GM12878 (cell line): ENCODE measurements around the gene POLR3E. TPM values are rescaled to one million over a fixed set of nuclear protein-coding genes. Genes with fewer than 3 reads are reported as not detected.

Experiments
- ATAC-seq: fragments of 200-7000 bp; cut with Tn5 transposase; 3 replicates; pipeline ENCODE4 v1.9.1; 2020; ENCODE audit warnings: mild to moderate bottlenecking, moderate library complexity
- Bru-seq: library from RNA; stranded (reverse); fragments of 400-500 nt; gene quantifications from one replicate; lab custom pipeline; 2021; lab: Mats Ljungman, UMichigan
- BruChase-seq, 2 experiments: library from RNA; stranded (reverse); fragments of 400-500 nt; gene quantifications; one replicate each; lab custom pipeline; 2021; lab: Mats Ljungman, UMichigan
- BruUV-seq: library from RNA; stranded (reverse); fragments of 400-500 nt; replicated peaks from 2 replicates; lab custom pipeline; 2021; lab: Mats Ljungman, UMichigan
- CTCF ChIA-PET: fragments of 300-600 bp; sonication (Branson Sonifier 250); formaldehyde crosslinking; extraction: SDS; loops from one replicate; lab custom pipeline; 2021; ENCODE audit warnings: inconsistent platforms; lab: Yijun Ruan, JAX
- POLR2A ChIA-PET: fragments of 350-600 bp; formaldehyde crosslinking; extraction: SDS; loops from one replicate; lab custom pipeline; 2021; ENCODE audit warnings: inconsistent platforms; lab: Charles Lee
- RAD21 ChIA-PET: fragments of 300-600 bp; sonication (Branson Sonifier 250); formaldehyde crosslinking; loops from one replicate; lab custom pipeline; 2023; ENCODE audit warnings: antibody characterized with exemption; ENCODE audit not compliant: unreplicated experiment; lab: Charles Lee
- SMC1A ChIA-PET: fragments of 300-600 bp; sonication (Branson Sonifier 250); formaldehyde crosslinking; loops from one replicate; lab custom pipeline; 2023; ENCODE audit not compliant: unreplicated experiment, uncharacterized antibody; lab: Charles Lee
- DNase-seq: peaks from one replicate; pipeline ENCODE4 v3.0.0-alpha.2; 2011; ENCODE audit warnings: low read depth, low spot score
- FAIRE-seq: peaks from 3 replicates; lab custom pipeline; 2011; peaks lifted over from hg19 to GRCh38; lab: Jason Lieb, UNC
- H2AFZ ChIP-seq: 2 replicates; pipeline ENCODE4 v1.6.0; 2011; ENCODE audit warnings: low read depth, low read length, control low read depth; ENCODE audit not compliant: control insufficient read depth
- H3K27ac ChIP-seq: 2 replicates; pipeline ENCODE4 v1.5.1; 2011; ENCODE audit warnings: control low read depth; ENCODE audit not compliant: control insufficient read depth, insufficient read depth
- H3K27me3 ChIP-seq, 2 experiments: replicated peaks in 1 of 2; 2 replicates each; pipeline versions ENCODE4 v1.6.0 to v1.6.1; 2011; ENCODE audit warnings: low read length in 1 of 2; ENCODE audit not compliant: control insufficient read depth in 2 of 2, insufficient read depth in 2 of 2
- H3K36me3 ChIP-seq, 2 experiments: 2 replicates each; pipeline ENCODE4 v1.5.1; 2011; ENCODE audit warnings: low read length in 1 of 2; ENCODE audit not compliant: control insufficient read depth in 2 of 2, insufficient read depth in 2 of 2
- H3K4me1 ChIP-seq: 2 replicates; pipeline ENCODE4 v1.6.1; 2011; ENCODE audit warnings: mild to moderate bottlenecking, low read length, moderate library complexity, mixed read lengths; ENCODE audit not compliant: control insufficient read depth, insufficient read depth
- H3K4me2 ChIP-seq: 2 replicates; pipeline ENCODE4 v1.6.0; 2011; ENCODE audit warnings: control low read depth; ENCODE audit not compliant: control insufficient read depth, insufficient read depth
- H3K4me3 ChIP-seq: fragments of 200-600 bp; sonication (generic); 2 replicates; pipeline ENCODE4 v1.5.1; 2016
- H3K79me2 ChIP-seq: 2 replicates; pipeline ENCODE4 v1.6.0; 2011; ENCODE audit warnings: low read length; ENCODE audit not compliant: control insufficient read depth, insufficient read depth
- H3K9ac ChIP-seq: 2 replicates; pipeline ENCODE4 v1.8.0; 2011; ENCODE audit warnings: low read length, control low read depth, mixed read lengths; ENCODE audit not compliant: control insufficient read depth, insufficient read depth
- H3K9me3 ChIP-seq: replicated peaks from 3 replicates; pipeline ENCODE4 v1.5.1; 2011; ENCODE audit warnings: mild to moderate bottlenecking, low read length; ENCODE audit not compliant: control insufficient read depth, insufficient read depth
- H4K20me1 ChIP-seq: 2 replicates; pipeline ENCODE4 v1.6.0; 2011; ENCODE audit not compliant: control insufficient read depth, insufficient read depth
- ATF7 ChIP-seq: fragments of 450-650 bp; IDR thresholded peaks from 2 replicates; pipeline ENCODE4 v1.6.1; 2016; ENCODE audit warnings: low read depth, mild to moderate bottlenecking
- CREB1 ChIP-seq: IDR thresholded peaks from 2 replicates; pipeline ENCODE4 v1.6.1; 2012; ENCODE audit warnings: low read depth, mild to moderate bottlenecking, inconsistent platforms
- FOS ChIP-seq: IDR thresholded peaks from 3 replicates; pipeline ENCODE4 v1.6.1; 2011; ENCODE audit warnings: borderline replicate concordance; ENCODE audit not compliant: insufficient read length; ENCODE audit errors: extremely low read depth
- HDAC2 ChIP-seq: fragments of 200-600 bp; sonication (generic); IDR thresholded peaks from 2 replicates; pipeline ENCODE4 v1.6.1; 2017
- IRF4 ChIP-seq: IDR thresholded peaks from 2 replicates; pipeline ENCODE4 v1.6.1; 2011; ENCODE audit warnings: low read depth, low read length
- RB1 ChIP-seq: fragments of 450-650 bp; formaldehyde crosslinking; IDR thresholded peaks from 2 replicates; pipeline ENCODE4 v1.6.1; 2017; ENCODE audit warnings: mild to moderate bottlenecking, borderline replicate concordance
- RCOR1 ChIP-seq: conservative IDR thresholded peaks from 2 replicates; pipeline ENCODE4 v1.6.1; 2012; ENCODE audit warnings: low read depth, low read length, improper control_type of control experiment
- SPI1 ChIP-seq: IDR thresholded peaks from 2 replicates; pipeline ENCODE4 v1.6.1; 2011; ENCODE audit warnings: low read depth, mild to moderate bottlenecking, low read length, moderate library complexity, borderline replicate concordance; ENCODE audit not compliant: insufficient read depth
- TBL1XR1 ChIP-seq: IDR thresholded peaks from 2 replicates; pipeline ENCODE4 v1.6.1; 2012; ENCODE audit warnings: low read depth, low read length, improper control_type of control experiment
- ZNF217 ChIP-seq: fragments of 450-650 bp; IDR thresholded peaks from 2 replicates; pipeline ENCODE4 v1.6.1; 2017; ENCODE audit warnings: antibody characterized with exemption, mild to moderate bottlenecking
- ZNF384 ChIP-seq: IDR thresholded peaks from 2 replicates; pipeline ENCODE4 v1.6.1; 2012; ENCODE audit warnings: low read depth, mild to moderate bottlenecking, low read length, improper control_type of control experiment, borderline replicate concordance
- ZSCAN29 ChIP-seq: fragments of 450-650 bp; IDR thresholded peaks from 2 replicates; pipeline ENCODE4 v1.6.1; 2017; ENCODE audit warnings: mild to moderate bottlenecking, moderate library complexity
- WGBS: methylation state at CpG from one replicate; pipeline ENCODE4 v1.1.6; 2016; ENCODE audit warnings: low lambda C conversion rate; ENCODE audit not compliant: insufficient replicate concordance, insufficient coverage; ENCODE audit errors: missing lambda C conversion rate; 5-methylcytosine and 5-hydroxymethylcytosine counted together
- in situ Hi-C: fragments of 300-500 bp; cut with MboI; formaldehyde crosslinking; loops from 9 replicates; pipeline ENCODE4 v1.14.3; 2018; ENCODE audit warnings: mixed read lengths
- intact Hi-C: fragments of 100-400 bp; cut with micrococcal nuclease; formaldehyde crosslinking; loops from one replicate; pipeline ENCODE4 v1.14.2; 2022; ENCODE audit not compliant: unreplicated experiment
- long read RNA-seq, 2 experiments: library from polyadenylated mRNA; unstranded; transcript quantifications; one replicate each; pipeline ENCODE4 v2.0.0, GENCODE V29; 2019 to 2020
- polyA minus RNA-seq, 3 experiments: library from RNA; depleted of rRNA, polyadenylated mRNA; stranded (reverse); fragments of >200 nt; gene quantifications; 2 replicates each; pipeline ENCODE4 v1.2.3, GENCODE V29; 2011
- polyA plus RNA-seq, 11 experiments: library from polyadenylated mRNA; depleted of rRNA in 4 of 11; unstranded in 6 of 11; stranded (reverse) in 5 of 11; fragments of >200 nt; fragmentation: Nextera tagmentation in 4 of 11; fragmentation: Illumina TruSeq in 1 of 11; extraction: Ambion mirVana in 4 of 11; extraction: Trizol in 1 of 11; gene quantifications; 1 replicate in 1 of 11; 2 replicates in 10 of 11; pipeline versions ENCODE4 v1.2.1 to v1.2.3, GENCODE V29; 2011 to 2016; ENCODE audit warnings: inconsistent platforms in 2 of 11, missing spikeins in 2 of 11, low read depth in 1 of 11
- total RNA-seq, 4 experiments: library from RNA; depleted of rRNA in 3 of 4; stranded (reverse); fragments of >200 nt in 3 of 4; fragmentation: Illumina TruSeq in 1 of 4; extraction: Trizol in 1 of 4; gene quantifications; 2 replicates each; pipeline versions ENCODE4 v1.2.1 to v1.2.3, GENCODE V29; 2013 to 2021
- TF ChIP-seq, protein P1 (sequence below): fragments of 450-650 bp; IDR thresholded peaks from 2 replicates; pipeline ENCODE4 v1.6.1; 2016; ENCODE audit warnings: mild to moderate bottlenecking
- TF ChIP-seq, protein P2 (sequence below): fragments of 450-650 bp; IDR thresholded peaks from 2 replicates; pipeline ENCODE4 v1.6.1; 2018; ENCODE audit warnings: mild to moderate bottlenecking, low read depth, moderate library complexity; ENCODE audit not compliant: partially characterized antibody

The POLR3E gene
- 132 and 140 TPM in 2 replicates for total RNA-seq (2013; cell fraction: nucleolus; rRNA removed)
- total RNA-seq (2014; rRNA removed): 34.6 and 36.8 TPM in 2 replicates
- 39.1 and 41.0 TPM in 2 replicates for total RNA-seq (2014; rRNA removed; fragmentation: Illumina TruSeq; extraction: Trizol)
- total RNA-seq (2021): 52.0 and 54.0 TPM in 2 replicates
- polyA plus RNA-seq (2011; ENCODE audit: low read depth): 11.1 TPM
- polyA plus RNA-seq (2011; rRNA removed): 49.4 and 79.5 TPM in 2 replicates
- polyA plus RNA-seq (2011; cell fraction: cytosol; rRNA removed): 66.7 and 74.8 TPM in 2 replicates
- 151 and 224 TPM in 2 replicates for polyA plus RNA-seq (2011; cell fraction: nucleus; rRNA removed)
- 21.4 and 23.0 TPM in 2 replicates for polyA plus RNA-seq (2012)
- polyA plus RNA-seq (2014; fragmentation: Illumina TruSeq; extraction: Trizol): 30.0 and 57.6 TPM in 2 replicates
- 10 to 100 TPM; 11.1 to 15.5 TPM for polyA plus RNA-seq (2014; fragmentation: Nextera tagmentation; extraction: Ambion mirVana)
- polyA plus RNA-seq (2014; rRNA removed): 42.0 and 48.5 TPM in 2 replicates
- polyA plus RNA-seq (2016; fragmentation: Nextera tagmentation; extraction: Ambion mirVana): 10 to 100 TPM; 35.2 to 40.2 TPM
- 180 and 257 TPM in 2 replicates for polyA minus RNA-seq (2011; rRNA and poly(A)+ RNA removed)
- polyA minus RNA-seq (2011; cell fraction: cytosol; rRNA and poly(A)+ RNA removed): 22.6 and 39.0 TPM in 2 replicates
- 44.4 and 81.2 TPM in 2 replicates for polyA minus RNA-seq (2011; cell fraction: nucleus; rRNA and poly(A)+ RNA removed)
- Bru-seq, nascent RNA: percentile 72 among the genes with signal in this experiment
- BruChase-seq, experiment 1, labeled RNA remaining after a 6-hour chase: percentile 82 among the genes with signal in this experiment
- BruChase-seq, experiment 2, labeled RNA remaining after a 2-hour chase: percentile 80 among the genes with signal in this experiment
- long read RNA-seq, experiment 1, transcript POLR3E-201 (21 exons, 3,697 nt): major isoform, 10 of 18 reads
- long read RNA-seq, experiment 1, partial matches to known transcripts: 3 of 18 reads
- long read RNA-seq, experiment 1, other reads (novel, unspliced or antisense): 1 of 18 reads
- long read RNA-seq, experiment 2, transcript POLR3E-201 (21 exons, 3,697 nt): major isoform, 14 of 25 reads
- long read RNA-seq, experiment 2, partial matches to known transcripts: 6 of 25 reads
- long read RNA-seq, experiment 2, other reads (novel, unspliced or antisense): 4 of 25 reads

- no peak for FAIRE-seq
- CTCF ChIA-PET: interaction anchor here (0.6 to 7.5 kb wide), 12 partner anchors 10 to 793 kb away, joined by 3 to 132 read pairs (median 4); partner anchors contain the start of gene EEF2K
- peak; percentile 39; the same call in 1 of the 2 replicates for TF ChIP-seq SPI1
- TF ChIP-seq RB1: peak; percentile 96
- peak; percentile 67 for TF ChIP-seq ATF7
- TF ChIP-seq, protein P1, sequence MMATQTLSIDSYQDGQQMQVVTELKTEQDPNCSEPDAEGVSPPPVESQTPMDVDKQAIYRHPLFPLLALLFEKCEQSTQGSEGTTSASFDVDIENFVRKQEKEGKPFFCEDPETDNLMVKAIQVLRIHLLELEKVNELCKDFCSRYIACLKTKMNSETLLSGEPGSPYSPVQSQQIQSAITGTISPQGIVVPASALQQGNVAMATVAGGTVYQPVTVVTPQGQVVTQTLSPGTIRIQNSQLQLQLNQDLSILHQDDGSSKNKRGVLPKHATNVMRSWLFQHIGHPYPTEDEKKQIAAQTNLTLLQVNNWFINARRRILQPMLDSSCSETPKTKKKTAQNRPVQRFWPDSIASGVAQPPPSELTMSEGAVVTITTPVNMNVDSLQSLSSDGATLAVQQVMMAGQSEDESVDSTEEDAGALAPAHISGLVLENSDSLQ: peak; percentile 65
- TF ChIP-seq CREB1: no peak; the same call in 1 of the 2 replicates
- TF ChIP-seq FOS: no peak
- peak; percentile 71; the same call in 1 of the 2 replicates for TF ChIP-seq IRF4
- TF ChIP-seq RCOR1: peak; percentile 84; the same call in 1 of the 2 replicates
- peak; percentile 97 for TF ChIP-seq ZSCAN29
- TF ChIP-seq TBL1XR1: no peak; the same call in none of the 2 replicates
- TF ChIP-seq ZNF217: peak; percentile 77; the same call in 1 of the 2 replicates
- TF ChIP-seq HDAC2: 0 out of 2 replicates have a peak, but pooled peaks have one; percentile 19
- TF ChIP-seq, protein P2, sequence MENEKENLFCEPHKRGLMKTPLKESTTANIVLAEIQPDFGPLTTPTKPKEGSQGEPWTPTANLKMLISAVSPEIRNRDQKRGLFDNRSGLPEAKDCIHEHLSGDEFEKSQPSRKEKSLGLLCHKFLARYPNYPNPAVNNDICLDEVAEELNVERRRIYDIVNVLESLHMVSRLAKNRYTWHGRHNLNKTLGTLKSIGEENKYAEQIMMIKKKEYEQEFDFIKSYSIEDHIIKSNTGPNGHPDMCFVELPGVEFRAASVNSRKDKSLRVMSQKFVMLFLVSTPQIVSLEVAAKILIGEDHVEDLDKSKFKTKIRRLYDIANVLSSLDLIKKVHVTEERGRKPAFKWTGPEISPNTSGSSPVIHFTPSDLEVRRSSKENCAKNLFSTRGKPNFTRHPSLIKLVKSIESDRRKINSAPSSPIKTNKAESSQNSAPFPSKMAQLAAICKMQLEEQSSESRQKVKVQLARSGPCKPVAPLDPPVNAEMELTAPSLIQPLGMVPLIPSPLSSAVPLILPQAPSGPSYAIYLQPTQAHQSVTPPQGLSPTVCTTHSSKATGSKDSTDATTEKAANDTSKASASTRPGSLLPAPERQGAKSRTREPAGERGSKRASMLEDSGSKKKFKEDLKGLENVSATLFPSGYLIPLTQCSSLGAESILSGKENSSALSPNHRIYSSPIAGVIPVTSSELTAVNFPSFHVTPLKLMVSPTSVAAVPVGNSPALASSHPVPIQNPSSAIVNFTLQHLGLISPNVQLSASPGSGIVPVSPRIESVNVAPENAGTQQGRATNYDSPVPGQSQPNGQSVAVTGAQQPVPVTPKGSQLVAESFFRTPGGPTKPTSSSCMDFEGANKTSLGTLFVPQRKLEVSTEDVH: peak; percentile 76
- TF ChIP-seq ZNF384: no peak; the same call in 1 of the 2 replicates
These were observed at the start of gene POLR3E for GRCh38 chr16:22297114-22297870. TSS of gene POLR3E (plus strand) at chr16:22297409. CDS start at chr16:22302969, 5,560 bp downstream.

More at GRCh38 chr16:22297114-22297870, at the start of gene POLR3E:
- Histone ChIP-seq H3K36me3 (peaks cover under 1% of the 10 kb centered on the region in 2 experiments; a peak in 2 of 4 replicates), H3K4me3 (peak within 1 kb of the TSS; percentile 88), H3K9me3 (no peaks in the 10 kb centered on the region), H3K9ac (peak within 1 kb of the TSS; percentile 86), H3K27ac (peak within 1 kb of the TSS; percentile 85), H2AFZ (peak within 1 kb of the TSS; percentile 85), H4K20me1 (peaks cover 8% of the 10 kb centered on the region; the same call in 1 of the 2 replicates), H3K27me3 (no peaks in the 10 kb centered on the region), H3K4me2 (peak within 1 kb of the TSS; percentile 66), H3K4me1 (peaks cover 13% of the 10 kb centered on the region), H3K79me2 (peaks cover 29% of the 10 kb centered on the region)
- DNase-seq (no peak), ATAC-seq (peak; percentile 89)
- SMC1A ChIA-PET: interaction anchor here (0.6 to 7.2 kb wide), 8 partner anchors 79 to 555 kb away, joined by 3 to 86 read pairs (median 5); partner anchors contain the start of gene EEF2K
- RAD21 ChIA-PET: interaction anchor here (1.4 to 4.4 kb wide), 6 partner anchors 89 to 220 kb away, joined by 5 to 62 read pairs (median 11); partner anchors contain the start of gene EEF2K
- POLR2A ChIA-PET: interaction anchor here (1.8 to 3.2 kb wide), 4 partner anchors 88 to 105 kb away, joined by 6 to 21 read pairs (median 12); partner anchors contain the start of gene EEF2K
- intact Hi-C loops: loop anchor here (1.0 to 5.0 kb wide), 3 partner anchors 91 to 285 kb away; partner anchors contain the start of gene EEF2K
- BruUV-seq: no TSS peak
- 2% methylated on average over 68 of the region's 76 CpGs for WGBS
- in situ Hi-C loops: loop anchor here (5.0 kb wide), 2 partner anchors 100 to 295 kb away; partner anchors contain the start of gene PDZD9
